SK-N-SH (cell line): Measurements from ENCODE around the gene KCNA5.

ENCODE experiments used
- CHD2 ChIP-seq: fragments of 150-350 bp; IDR thresholded peaks from 2 replicates; pipeline ENCODE4 v1.6.1; 2018; ENCODE audit warnings: low read length; ENCODE audit not compliant: partially characterized antibody
- CTCF ChIP-seq: fragments of 200-600 bp; sonication (generic); IDR thresholded peaks from 2 replicates; pipeline ENCODE4 v1.6.1; 2017; ENCODE audit warnings: antibody characterized with exemption, mild to moderate bottlenecking, moderate library complexity
- EP300 ChIP-seq, 2 experiments: IDR thresholded peaks; 2 replicates each; pipeline versions ENCODE4 v1.4.0 to v1.6.1; 2012; ENCODE audit warnings: borderline replicate concordance in 1 of 2, low read depth in 1 of 2, low read length in 1 of 2
- POLR2AphosphoS5 ChIP-seq: IDR thresholded peaks from 2 replicates; pipeline ENCODE4 v1.6.1; 2012; ENCODE audit warnings: low read depth, low read length
- RAD21 ChIP-seq: IDR thresholded peaks from 2 replicates; pipeline ENCODE4 v1.6.1; 2012; ENCODE audit warnings: mild to moderate bottlenecking, low read length
- RCOR1 ChIP-seq: fragments of 150-350 bp; IDR thresholded peaks from 2 replicates; pipeline ENCODE4 v1.6.1; 2017; ENCODE audit warnings: antibody characterized with exemption, low read length
- SIN3A ChIP-seq: IDR thresholded peaks from 2 replicates; pipeline ENCODE4 v1.6.1; 2012; ENCODE audit warnings: low read depth, mild to moderate bottlenecking, low read length, moderate library complexity, borderline replicate concordance
- SMC3 ChIP-seq: IDR thresholded peaks from 2 replicates; pipeline ENCODE4 v1.6.1; 2012; ENCODE audit warnings: low read depth, low read length, improper control_type of control experiment
- TAF1 ChIP-seq: IDR thresholded peaks from 2 replicates; pipeline ENCODE4 v1.6.1; 2012; ENCODE audit warnings: low read depth, mild to moderate bottlenecking, low read length, moderate library complexity, borderline replicate concordance
- YY1 ChIP-seq: IDR thresholded peaks from 2 replicates; pipeline ENCODE4 v1.4.0; 2012; ENCODE audit warnings: low read depth, mild to moderate bottlenecking
- TF ChIP-seq, protein P1 (sequence below): IDR thresholded peaks from 2 replicates; pipeline ENCODE4 v1.4.0; 2012; ENCODE audit warnings: low read depth, borderline replicate concordance
- TF ChIP-seq, protein P2 (sequence below): IDR thresholded peaks from 2 replicates; pipeline ENCODE4 v1.6.1; 2012; ENCODE audit warnings: mild to moderate bottlenecking, low read depth, low read length, moderate library complexity

DNA sequence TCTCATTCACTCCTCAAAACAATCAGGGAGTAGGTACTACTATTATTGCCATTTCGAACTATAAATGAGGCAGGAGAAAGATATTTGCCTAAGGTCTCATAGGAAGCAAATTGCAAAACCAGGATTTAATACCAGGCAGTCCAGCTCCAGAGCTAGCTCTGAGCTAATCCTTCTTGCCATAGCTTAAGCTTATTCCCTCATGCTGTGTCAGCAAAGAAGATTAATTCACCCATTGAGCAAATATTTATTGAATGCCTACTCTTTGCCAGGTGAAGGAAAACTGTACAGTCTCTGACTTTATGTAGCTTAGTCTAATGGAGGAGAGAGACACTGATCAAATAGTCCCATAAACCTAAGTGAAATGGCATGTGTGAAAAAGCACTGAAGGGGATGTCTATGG lies 19.5 kb downstream of the KCNA5 start:
- TF ChIP-seq SIN3A, result no peak
- TF ChIP-seq CTCF, result no peak
- TF ChIP-seq SMC3, result no peak
- TF ChIP-seq, protein P1, sequence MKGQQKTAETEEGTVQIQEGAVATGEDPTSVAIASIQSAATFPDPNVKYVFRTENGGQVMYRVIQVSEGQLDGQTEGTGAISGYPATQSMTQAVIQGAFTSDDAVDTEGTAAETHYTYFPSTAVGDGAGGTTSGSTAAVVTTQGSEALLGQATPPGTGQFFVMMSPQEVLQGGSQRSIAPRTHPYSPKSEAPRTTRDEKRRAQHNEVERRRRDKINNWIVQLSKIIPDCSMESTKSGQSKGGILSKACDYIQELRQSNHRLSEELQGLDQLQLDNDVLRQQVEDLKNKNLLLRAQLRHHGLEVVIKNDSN, result no peak
- TF ChIP-seq CHD2, result no peak
- no peak for TF ChIP-seq RAD21
- TF ChIP-seq EP300 (IDR thresholded peaks at IDR 0.05; ENCODE audit: borderline replicate concordance in 1 of 2, low read depth in 1 of 2, low read length in 1 of 2), result no peak
- TF ChIP-seq YY1, result no peak
- no peak for TF ChIP-seq TAF1
- TF ChIP-seq, protein P2, sequence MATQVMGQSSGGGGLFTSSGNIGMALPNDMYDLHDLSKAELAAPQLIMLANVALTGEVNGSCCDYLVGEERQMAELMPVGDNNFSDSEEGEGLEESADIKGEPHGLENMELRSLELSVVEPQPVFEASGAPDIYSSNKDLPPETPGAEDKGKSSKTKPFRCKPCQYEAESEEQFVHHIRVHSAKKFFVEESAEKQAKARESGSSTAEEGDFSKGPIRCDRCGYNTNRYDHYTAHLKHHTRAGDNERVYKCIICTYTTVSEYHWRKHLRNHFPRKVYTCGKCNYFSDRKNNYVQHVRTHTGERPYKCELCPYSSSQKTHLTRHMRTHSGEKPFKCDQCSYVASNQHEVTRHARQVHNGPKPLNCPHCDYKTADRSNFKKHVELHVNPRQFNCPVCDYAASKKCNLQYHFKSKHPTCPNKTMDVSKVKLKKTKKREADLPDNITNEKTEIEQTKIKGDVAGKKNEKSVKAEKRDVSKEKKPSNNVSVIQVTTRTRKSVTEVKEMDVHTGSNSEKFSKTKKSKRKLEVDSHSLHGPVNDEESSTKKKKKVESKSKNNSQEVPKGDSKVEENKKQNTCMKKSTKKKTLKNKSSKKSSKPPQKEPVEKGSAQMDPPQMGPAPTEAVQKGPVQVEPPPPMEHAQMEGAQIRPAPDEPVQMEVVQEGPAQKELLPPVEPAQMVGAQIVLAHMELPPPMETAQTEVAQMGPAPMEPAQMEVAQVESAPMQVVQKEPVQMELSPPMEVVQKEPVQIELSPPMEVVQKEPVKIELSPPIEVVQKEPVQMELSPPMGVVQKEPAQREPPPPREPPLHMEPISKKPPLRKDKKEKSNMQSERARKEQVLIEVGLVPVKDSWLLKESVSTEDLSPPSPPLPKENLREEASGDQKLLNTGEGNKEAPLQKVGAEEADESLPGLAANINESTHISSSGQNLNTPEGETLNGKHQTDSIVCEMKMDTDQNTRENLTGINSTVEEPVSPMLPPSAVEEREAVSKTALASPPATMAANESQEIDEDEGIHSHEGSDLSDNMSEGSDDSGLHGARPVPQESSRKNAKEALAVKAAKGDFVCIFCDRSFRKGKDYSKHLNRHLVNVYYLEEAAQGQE, result no peak
- TF ChIP-seq RCOR1, result no peak
- TF ChIP-seq POLR2AphosphoS5, result no peak
